Uterine smooth muscle cell (primary cell): ENCODE results near the gene PBX4. TPM values are rescaled to one million over a fixed set of nuclear protein-coding genes. Genes with fewer than 3 reads are reported as not detected.

Experiments used
- total RNA-seq: library from RNA; depleted of rRNA; stranded (reverse); fragments of >200 nt; gene quantifications from 2 replicates; pipeline ENCODE4 v1.2.3, GENCODE V29; 2014

Gene PBX4
- 1.9 and 2.8 TPM in 2 replicates for total RNA-seq

GRCh38 chr19:19618219-19619051 is at the start of gene PBX4:
Gene PBX4, minus strand, starts transcription at chr19:19618687. Its CDS starts 58 bp downstream, at chr19:19618629.

GRCh38 chr19:19663256-19664120 is 45.0 kb upstream of the PBX4 start, which contains the start of gene ATP13A1:
Gene ATP13A1, minus strand, starts transcription at chr19:19663676. Its CDS starts 10 bp downstream, at chr19:19663666.

GRCh38 chr19:19643158-19644053 is 24.9 kb upstream of the PBX4 start, which contains the start of gene GMIP:
Gene GMIP, minus strand, starts transcription at chr19:19643657. Its CDS starts 128 bp downstream, at chr19:19643529.

GRCh38 chr19:19627621-19628500 is 9.4 kb upstream of the PBX4 start, which contains the start of gene LPAR2:
Gene LPAR2, minus strand, starts transcription at chr19:19628220. Its CDS starts 945 bp downstream, at chr19:19627275.

GRCh38 chr19:19538061-19538784 is 80.3 kb downstream of the PBX4 start, which contains the start of gene CILP2:
Gene CILP2, plus strand, starts transcription at chr19:19538265. Its CDS starts 85 bp downstream, at chr19:19538350.

GRCh38 chr19:19528721-19529490 is 89.6 kb downstream of the PBX4 start, which contains the start of gene YJEFN3:
Gene YJEFN3, plus strand, starts transcription at chr19:19528911. Its CDS starts 22 bp downstream, at chr19:19528933.

GRCh38 chr19:19515642-19516519 is 102.6 kb downstream of the PBX4 start, which contains the start of gene NDUFA13:
Gene NDUFA13, plus strand, starts transcription at chr19:19516225. Its CDS starts 14 bp downstream, at chr19:19516239.

GRCh38 chr19:19514881-19515641 is 103.4 kb downstream of the PBX4 start, which contains the start of gene TSSK6:
Gene TSSK6, minus strand, starts transcription at chr19:19515548. Its CDS starts 121 bp downstream, at chr19:19515427.

Other genes starting within 250 kb of the PBX4 start
- gene GATAD2A, start 213.0 kb downstream of the PBX4 start, total RNA-seq, result 50.5 and 76.6 TPM in 2 replicates
- gene TSSK6, start 103.1 kb downstream of the PBX4 start, total RNA-seq, result 2.0 and 3.5 TPM in 2 replicates
- 110 and 181 TPM in 2 replicates for gene NDUFA13, start 102.5 kb downstream of the PBX4 start, total RNA-seq
- 1.00 and 1.2 TPM in 2 replicates for gene YJEFN3, start 89.8 kb downstream of the PBX4 start, total RNA-seq
- gene CILP2, start 80.4 kb downstream of the PBX4 start, total RNA-seq, result 0.11 and 0.62 TPM in 2 replicates
- 0.66 and 0.87 TPM in 2 replicates for gene LPAR2, start 9.5 kb upstream of the PBX4 start, total RNA-seq
- gene GMIP, start 25.0 kb upstream of the PBX4 start, total RNA-seq, result 3.1 and 5.7 TPM in 2 replicates
- 110 and 138 TPM in 2 replicates for gene ATP13A1, start 45.0 kb upstream of the PBX4 start, total RNA-seq
- gene ZNF101, start 50.2 kb upstream of the PBX4 start, total RNA-seq, result 5.5 and 8.0 TPM in 2 replicates
- gene ZNF14, start 114.4 kb upstream of the PBX4 start, total RNA-seq, result 5.2 and 8.4 TPM in 2 replicates
- 7.1 and 12.7 TPM in 2 replicates for gene ZNF506, start 203.1 kb upstream of the PBX4 start, total RNA-seq
- gene ZNF253, start 247.2 kb upstream of the PBX4 start, total RNA-seq, result 1.9 and 2.1 TPM in 2 replicates